SHP77 treated with DMSO at 0.1 percent for 48 hours (cell line): Measurements from ENCODE around the gene GLIS1.
A peak's percentile ranks its signal among the peaks of the same experiment; 100 is the strongest.

ENCODE experiments used
- DNase-seq: peaks from one replicate; lab custom pipeline; 2025; lab: John Stamatoyannopoulos, UW

GLIS1 gene

DNA sequence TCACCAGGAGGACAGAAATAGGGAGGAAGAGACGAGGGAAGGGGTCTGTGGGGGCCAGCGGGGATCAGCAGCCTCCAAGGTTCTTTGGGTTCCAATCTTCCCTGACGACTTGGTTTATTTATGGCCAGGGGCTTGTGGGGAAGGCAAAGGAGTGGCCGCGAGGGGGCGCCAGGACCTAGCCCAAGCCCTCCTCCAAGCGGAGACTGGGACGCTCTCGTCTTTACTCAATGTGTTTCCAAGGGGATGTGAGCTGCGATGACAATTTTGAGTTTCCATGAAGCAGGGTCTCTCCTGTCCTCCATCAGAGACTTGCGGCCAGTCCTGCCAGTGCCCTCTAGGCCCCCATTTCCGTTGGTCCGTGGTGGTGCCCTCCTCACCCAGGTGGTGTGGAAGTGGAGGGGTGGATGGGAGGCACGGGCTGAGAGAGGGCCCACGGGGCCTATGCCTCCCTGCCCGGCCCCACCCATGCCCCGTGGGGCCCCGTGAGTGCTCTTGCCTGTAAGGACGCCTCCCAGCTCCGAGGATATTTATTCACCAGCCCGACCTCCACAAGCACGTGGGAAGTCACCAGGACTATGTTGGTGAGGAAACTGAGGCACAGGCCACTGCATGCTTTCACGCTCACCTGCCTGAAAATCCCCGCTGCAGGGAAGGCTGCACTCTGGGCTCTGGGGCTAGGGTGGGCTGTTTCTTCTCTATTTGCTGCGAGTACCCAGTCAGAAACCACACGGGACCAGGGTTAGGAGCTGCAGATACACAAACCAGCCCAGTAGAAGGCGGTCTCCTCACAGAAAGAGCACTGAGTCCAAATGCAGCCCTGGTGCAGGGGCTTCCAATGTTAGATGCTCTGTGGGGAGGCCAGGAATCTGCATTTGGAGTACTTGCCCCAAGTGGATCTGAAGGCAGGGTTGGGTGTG lies 253.2 kb downstream of the GLIS1 start:
- DNase-seq: peak; percentile 20

DNA sequence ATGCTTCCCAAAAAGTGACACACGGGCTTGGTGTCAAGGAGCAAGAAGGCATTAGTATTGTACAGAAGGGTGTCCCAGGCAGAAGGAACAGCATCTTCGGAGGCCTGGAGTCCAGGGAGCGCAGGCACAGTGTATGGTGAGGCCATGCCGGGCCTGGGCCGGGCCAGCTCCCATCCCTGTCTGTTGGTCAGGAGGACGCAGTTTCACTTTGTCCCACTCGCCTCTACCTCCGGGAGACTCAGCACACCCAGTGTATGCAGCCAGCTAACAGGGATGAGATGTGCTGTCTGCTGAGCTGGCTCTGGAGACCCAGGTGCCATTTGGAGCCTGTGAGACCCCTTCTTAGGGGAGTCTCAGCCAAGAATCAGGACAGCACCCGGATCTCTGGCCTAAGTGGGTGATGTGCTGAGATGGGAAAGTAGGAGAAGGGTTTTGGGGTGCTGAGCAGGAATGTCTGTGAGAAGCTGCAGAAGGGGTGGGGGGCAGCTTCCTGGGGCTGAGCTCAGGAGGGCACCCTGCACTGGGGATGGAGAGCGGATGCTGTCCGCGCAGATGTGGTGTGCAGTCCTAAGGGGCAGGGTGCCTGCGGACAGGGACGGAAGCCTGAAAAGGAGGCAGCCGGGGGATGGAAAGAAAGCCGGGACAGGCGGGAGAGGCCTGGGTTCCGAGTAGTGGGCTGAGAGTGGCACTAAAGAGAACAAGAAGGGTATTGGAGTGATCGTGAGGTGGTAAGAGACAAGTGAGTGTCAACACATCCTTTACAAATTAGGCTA lies 254.1 kb downstream of the GLIS1 start:
- no peak for DNase-seq

DNA sequence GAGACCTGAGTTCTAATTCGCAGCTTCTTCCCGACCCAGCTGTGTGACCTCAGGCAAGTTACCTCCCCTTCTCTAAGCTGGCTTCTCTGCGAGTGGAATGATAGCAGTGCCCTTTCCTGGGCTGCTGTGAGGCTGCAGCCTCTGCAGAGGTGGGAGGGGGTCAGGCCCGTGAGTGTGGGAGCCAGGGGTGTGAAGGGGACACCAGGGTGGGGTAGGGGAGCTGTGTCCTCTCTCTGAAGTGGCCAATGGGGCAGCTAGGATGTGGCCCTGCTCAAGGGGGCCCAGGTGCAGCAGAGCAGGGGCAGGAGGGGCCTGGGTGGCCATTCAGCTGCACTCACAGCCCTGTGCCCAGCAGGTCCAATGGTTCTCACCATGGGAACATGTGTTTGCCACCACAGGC lies 255.3 kb downstream of the GLIS1 start:
- no peak for DNase-seq

DNA sequence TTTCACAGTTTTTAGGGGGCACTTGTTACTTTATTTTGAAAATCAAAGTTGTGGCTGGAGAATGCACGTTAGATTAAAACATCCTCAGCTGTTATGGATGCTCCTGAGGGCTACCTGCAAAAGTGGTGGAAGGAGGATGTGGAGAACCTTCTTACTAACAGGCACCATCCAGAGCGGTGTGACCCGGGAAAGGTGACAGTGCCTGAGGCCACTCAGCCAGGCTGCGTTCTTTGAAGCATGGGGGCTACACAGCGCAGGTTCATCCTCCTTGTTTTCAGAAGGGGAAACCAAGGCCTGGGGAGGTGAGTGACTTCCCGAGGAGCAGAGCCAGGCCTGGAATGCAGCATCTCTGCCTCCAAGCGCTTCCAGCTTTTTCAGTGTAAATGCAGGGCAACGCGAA lies 255.8 kb downstream of the GLIS1 start:
- DNase-seq: no peak

DNA sequence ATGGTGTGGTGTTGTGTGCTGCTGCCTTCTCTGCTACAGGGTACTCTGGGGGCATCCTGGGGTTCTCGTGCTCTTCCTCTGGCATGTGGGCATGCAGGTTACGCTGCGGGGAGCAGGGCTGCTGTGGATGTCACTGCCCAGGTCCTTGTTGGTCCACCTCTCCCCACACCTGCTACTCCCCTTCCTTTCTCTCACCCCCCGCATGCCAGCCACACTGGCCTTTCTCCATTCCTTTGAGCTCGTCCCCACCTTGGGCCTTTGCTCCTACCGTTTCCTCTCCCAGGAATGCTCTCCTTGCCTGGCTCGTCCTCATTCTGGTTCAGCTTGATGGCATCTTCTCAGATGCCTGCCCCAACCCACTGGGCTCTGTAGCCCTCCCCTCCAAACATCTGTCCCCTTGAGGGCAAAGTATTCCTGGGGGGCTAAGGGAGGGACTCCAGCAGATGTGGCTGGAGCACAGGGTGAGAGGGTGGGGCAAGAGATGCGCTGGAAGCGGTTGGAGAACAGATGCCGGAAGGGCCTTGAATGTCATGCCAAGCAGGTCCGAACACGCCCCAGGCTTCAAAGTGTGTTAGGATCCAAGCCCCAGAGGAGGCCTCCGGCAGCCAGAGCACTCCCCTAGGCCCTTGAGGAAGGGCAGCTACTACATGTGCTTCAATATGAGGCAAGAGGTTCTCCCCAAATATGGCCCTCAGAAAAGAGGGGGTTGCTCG lies 256.4 kb downstream of the GLIS1 start:
- DNase-seq: no peak

DNA sequence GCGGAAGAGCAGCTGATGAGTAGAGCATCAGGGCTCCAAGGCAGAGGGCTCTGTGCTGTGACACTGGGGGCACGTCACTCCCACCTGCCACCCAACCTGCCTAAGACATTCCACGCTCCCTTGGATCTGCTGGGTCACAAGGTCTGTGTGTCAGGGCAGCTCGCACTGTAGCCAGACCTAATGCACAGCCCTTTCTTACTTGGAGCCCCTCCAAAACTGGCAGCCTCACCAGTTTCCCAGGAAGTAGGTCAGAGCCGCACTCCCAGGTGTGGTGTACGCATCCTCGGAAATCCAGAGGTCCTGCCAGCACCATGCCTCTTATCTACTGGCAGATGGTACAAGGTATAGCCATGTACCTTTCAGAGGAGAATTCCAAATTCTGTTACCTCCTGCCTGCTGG lies 257.5 kb downstream of the GLIS1 start:
- DNase-seq: no peak

DNA sequence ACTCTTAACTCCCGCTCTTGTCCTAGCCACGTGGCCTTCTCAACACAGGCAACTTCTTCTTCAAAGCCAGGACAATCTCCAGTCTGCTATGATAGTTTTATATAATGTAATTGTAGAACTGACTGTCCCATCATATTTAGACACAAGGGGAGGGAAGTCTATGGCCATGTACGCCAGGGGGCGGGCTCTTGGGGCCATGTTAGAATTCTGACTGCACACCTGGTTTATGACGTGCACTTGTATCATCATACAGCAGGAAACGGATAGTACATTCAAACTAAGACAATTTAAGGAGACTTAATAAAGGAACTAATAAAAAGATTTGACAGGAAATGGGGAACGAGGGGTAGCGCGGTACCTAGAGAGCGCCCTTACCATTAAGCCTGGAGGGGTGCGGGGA lies 258.3 kb downstream of the GLIS1 start:
- DNase-seq: no peak

DNA sequence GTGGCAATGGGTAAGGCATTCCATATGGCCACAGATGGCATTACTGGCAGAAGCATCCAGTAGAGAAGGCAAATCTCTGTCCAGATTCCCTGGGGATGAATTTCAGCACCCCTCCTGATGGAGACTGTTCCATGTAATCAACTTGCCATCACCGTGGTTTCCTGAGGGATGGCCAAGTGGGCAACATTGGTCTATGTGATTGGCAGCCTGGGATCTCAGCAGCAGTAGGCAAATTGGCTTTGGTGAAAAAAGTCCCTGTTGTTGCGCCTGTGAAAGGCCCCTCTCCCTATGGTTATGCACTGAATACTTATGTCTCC lies 260.5 kb downstream of the GLIS1 start:
- DNase-seq: no peak

DNA sequence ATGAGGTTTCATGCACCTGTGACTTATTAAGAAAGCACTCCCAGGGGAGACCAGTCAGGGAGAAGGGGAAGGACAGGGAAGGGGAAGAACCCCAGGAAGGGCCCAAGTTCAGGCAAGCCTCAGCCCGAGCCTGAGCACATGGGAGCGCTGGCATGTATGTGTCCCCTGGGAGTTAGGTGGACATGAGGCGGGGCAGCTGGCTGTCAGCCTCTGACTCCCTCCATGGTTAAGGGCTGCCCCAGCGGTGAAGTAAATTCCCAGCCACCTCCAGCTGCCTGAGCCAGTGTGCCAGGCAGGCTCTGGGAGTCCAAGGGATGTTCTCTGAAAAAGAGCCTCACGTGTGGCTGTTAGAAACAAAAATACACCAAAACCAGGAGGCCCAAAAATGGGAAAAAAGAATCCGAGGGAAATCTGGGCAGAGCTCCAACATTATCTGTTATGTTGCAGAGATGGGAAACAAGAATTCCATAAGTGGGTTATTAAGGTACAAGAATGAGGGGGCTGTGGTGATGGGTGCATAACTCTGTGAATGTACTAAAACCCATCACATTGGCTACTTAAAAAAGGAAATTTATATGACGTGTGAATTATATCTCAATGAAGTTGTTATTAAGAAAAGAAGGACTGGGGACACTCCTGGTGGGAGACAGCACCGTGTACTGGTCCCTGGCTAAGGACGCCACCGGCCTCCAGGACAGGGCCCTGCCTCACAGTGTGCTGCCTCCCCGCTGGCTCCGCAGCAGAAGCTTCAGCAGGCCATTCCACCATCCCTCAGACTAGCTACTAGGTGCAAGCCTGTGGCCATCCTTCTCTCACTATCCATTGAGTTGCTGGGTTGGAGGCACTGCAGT lies 261.1 kb downstream of the GLIS1 start:
- no peak for DNase-seq

DNA sequence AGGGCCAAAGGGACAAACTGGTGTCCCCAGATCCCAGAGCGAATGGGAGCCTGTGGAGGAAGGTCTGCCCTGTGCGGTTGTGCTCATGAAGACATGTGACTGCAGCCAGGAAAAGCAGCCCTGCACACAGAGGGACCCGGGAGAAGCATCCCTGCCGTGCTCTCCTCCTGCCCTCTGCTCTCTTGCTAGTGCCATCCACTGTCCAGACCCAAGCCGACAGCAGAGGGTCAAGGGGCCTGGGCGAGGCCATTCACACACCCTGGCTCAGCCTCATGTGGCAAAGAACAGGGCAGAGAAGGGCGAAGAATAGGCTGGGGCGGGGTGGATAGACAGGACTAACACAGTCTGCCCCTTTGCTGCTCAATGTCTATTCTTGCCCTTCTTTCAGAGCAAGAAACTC lies 262.4 kb downstream of the GLIS1 start:
- no peak for DNase-seq

DNA sequence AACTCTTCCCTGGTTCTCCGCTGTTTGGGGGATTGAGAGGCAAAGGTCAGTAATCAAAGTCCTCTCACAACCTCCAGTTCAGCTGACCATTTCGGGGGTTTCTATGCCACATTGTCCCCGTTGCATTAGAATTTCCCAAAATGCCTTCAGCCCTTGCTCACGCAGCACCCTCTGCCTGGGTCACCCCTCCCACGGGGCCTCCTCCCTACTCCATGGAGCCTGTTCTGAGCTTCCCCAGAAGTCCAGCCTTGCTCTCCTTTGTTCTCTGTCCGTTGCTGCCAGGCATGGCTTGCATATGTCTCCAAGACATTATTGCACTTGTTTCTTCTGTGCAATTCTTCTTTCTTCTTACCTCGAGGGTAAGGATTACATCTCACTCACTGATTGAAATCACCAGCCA lies 263.3 kb downstream of the GLIS1 start:
- no peak for DNase-seq

DNA sequence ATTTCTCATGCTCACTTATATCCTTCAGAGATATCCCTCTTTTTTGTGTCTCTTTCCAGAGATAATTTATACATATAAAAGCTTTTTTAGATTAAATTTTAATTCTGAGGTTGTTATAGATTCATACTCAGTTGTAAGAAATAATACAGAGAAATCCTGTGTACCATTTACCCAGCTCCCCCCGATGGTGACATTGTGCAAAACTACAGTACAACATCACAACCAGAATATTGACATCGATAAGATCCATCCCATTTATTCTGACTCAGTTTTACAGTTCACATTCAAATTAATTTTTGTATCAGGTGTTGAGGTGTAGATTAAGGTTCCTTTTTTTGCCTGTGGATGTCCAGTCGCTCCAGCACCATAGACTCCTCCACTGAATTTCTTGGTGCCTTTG lies 265.5 kb downstream of the GLIS1 start:
- DNase-seq: no peak

DNA sequence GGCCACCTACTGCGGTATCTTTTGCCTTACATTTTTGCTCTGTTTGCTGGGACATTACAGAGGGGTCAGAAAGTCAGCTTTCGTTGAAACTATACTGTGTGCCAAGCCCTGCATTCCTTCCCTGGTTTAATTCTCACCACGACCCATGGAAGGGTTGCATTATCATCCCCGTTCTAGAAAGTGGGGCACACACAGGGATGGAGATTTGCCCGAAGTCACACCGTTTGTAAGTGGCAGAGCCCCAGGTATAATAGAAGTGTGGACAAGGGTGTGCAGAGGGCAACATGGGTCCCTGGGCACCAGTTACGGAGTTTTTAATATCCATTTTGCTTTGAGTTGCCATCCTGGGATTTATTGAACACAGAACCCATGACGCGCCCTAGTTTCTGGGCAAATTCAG lies 268.0 kb downstream of the GLIS1 start:
- DNase-seq: no peak

DNA sequence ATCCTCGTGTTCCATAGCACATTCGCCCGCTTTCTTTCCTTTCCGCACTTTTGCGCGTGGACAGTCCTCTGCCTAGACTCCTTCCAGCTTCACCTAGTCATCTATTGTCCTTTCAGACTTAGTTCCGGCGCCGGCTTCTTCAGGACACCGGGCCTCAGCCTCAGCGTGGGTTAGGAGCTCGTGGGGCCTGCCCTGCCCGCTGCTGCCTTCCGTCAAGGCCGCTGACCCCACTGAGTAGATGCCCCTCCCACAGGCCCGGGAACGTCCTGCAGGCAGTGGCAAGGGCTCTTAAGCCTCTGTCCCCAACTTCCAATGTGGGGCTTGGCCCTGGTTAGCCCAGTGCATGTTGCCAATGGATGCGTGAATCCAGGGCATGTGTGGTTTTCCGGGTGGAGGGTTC lies 268.4 kb downstream of the GLIS1 start:
- no peak for DNase-seq

DNA sequence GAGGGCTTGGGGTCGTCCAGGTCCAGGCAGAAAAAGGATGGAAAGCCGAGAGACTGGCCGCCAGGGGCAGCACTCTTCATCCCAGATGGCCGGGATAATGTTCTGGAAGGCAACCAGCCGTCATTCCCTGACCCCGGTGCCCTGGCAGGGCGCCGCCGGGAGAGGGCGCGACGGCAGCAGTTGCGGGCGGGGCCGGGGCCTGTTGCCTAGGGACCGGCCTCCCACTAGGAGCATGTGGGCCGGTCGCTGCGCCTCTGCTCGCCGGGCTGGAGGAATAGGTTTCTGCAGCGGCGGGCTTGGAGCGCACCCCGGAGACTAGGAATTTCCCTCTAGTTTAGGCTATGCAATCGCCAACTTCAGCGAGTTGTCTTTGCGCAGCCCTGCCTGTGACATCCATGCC lies 268.8 kb downstream of the GLIS1 start:
- no peak for DNase-seq

DNA sequence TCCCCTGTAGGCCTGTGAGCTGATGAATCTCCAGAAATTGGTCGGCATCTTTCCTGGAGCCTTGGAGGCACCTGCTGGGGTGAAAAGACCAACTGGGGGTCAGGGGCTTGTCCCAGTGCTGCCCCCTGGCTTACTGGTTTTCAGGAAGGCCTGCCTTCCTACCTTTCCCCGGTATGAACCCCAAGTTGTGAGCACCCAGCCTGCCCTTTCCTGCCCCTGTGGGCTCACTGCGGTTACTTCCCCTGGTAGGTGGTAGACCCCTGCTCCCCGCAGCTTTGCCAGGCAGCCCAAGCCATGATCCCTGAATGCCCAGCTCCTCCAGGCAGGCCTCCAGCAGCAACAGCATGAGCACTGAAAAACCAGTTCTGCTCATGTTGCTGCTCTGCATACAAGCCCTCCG lies 269.6 kb downstream of the GLIS1 start:
- DNase-seq: no peak

DNA sequence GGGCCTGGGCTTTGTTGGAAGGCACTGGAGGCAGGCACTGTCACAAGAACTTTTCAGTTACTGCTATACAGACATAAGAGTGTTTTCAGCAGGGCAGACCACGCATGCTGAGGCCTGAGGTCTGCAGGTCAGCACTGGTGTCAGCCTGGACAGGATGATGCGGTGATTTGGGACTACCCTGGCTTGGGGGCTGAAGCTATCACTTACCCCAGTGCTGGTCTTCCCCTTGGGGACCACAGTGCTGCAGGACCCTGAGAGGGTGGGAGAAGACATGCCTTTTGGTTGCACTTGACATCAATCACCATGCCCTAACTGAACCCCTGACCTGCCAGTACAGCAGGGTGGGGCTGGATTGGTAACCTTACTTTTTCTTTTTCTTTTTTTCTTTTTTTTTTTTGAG lies 270.6 kb downstream of the GLIS1 start:
- no peak for DNase-seq

DNA sequence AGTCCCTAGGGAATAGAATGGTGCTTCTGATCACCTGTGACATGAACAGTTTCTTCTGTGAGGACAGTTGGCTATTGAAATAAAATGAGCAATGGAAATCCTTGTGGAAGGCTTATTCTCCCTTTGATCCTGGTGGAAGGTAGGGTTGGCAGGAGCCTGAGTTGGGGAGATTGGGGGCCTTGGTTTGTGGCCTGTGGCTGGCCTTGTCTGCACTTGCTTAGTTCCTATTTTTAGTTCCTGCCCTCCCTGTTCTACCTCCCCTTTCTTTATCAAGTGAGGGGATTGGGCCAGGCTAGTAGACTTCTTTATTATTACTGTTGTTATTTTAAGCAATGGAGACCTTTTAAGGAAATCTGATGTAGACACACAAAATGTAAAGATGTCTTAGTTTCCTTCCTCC lies 271.6 kb downstream of the GLIS1 start:
- DNase-seq: no peak

DNA sequence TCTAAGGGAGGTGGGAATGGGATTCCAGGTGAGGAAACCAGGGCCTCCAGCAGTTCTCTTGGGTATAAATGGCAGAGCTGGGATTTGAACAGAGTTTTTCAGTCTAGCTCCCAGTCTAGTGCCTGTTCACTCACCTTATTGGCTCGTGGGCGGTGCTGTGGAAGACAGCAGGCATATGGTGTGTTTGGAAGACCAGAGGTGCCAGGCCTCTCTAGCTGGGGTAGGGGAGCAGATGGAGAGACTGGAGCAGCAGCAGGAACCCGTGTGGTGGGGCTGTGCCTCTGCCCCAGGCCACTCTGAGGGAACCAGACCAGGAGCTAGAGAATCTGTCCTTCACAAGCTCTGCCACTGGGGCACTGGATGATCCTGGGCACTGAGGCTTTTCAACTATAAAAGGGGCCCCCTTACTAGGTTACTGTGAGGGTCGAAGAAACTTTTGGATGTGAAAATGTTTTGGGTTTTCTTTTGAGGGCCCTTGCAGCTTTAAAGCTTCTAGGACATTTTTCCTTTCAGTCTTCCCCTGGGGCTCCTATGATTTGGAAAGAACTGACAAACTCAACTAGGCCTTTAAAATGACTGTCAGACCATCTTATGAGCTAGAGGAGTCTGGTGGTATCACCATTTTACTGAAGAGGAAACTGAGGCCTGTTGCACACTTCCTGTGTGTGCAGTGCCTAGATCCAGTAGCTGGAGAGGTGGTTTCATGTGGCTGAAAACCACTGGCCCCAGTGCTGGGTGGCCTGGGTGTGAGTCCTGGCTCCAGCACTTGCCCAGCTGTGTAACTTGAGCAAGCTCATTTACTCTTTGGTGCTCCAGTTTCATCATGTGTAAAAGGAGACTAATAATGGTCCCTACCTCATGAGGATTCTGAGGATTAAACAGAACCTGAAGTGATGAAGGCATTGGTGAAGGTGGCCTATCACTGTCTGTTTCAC lies 273.7 kb downstream of the GLIS1 start:
- no peak for DNase-seq

DNA sequence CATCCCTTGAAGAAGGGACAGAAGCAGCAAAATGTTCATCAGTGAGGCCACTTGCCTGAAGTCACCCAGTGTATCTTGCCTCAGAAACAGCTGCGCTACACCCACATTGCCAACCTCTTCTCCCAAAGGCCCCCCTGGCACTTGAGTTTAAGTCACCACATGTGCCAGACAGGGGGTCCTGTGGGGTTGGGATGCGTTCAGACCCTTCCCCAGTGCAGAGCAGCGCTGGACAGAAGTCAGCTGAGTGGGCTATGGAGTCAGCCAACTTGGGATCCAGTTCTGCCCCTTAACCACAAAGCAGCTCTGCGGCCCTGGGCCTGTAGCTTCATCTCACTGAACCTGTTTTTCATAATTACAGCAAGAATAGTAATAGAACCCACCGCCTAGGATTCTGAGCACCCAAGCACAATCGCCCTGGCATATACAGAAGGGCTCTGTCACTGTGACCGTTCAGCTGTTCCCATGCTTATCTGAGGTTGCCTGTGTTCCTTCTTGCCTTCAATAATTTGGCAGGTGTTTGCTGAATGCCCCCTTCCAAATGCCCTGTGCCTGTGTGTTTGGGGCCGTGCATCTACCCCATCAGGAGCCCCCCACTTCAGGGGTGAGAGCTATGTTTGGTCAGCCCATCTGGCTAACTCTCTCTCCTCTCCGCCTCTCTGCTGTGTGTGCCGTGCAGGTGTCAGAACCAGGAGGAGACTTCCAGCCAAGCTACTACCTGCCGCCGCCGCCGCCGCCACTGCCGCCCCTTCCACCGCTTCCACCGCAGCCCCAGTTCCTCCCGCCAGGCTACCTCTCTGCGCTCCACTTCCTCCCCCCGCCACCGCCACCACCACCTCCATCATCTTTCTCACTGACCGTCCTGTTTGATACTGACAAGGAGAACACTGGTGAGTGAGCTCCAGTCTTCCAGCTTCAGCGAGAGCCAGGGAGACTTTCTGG lies 274.7 kb downstream of the GLIS1 start:
- DNase-seq: no peak
